ENCODE measurements around the gene NSUN7. TPM values are rescaled to one million over a fixed set of nuclear protein-coding genes. Genes with fewer than 3 reads are reported as not detected.
A peak's percentile ranks its signal among the peaks of the same experiment; 100 is the strongest.

NSUN7 gene
- total RNA-seq, 2 donors from 2014 or later, result 0.19 TPM; not detected in 1

GRCh38 chr4:40828661-40829060 lies 78.9 kb downstream of the NSUN7 start:
- ATAC-seq (no peak), DNase-seq (ENCODE audit: low spot score in 2 of 2) (no peak)
- H3K36me3 Mint-ChIP-seq, result peaks cover 0 to 14% of the 10 kb centered on the region in 2 donors
- H3K27ac Mint-ChIP-seq, result no peak overlapping the region
- H3K9me3 Mint-ChIP-seq, result peaks cover 0 to 7% of the 10 kb centered on the region in 2 donors

GRCh38 chr4:40829586-40829985 lies 79.8 kb downstream of the NSUN7 start:
- H3K9me3 Mint-ChIP-seq, result peaks cover 0 to 7% of the 10 kb centered on the region in 2 donors
- DNase-seq (ENCODE audit: low spot score in 2 of 2) (no peak), ATAC-seq (no peak)
- H3K27ac Mint-ChIP-seq, result peak overlapping the region in 1 of 2 donors; percentile 50
- H3K36me3 Mint-ChIP-seq, result peaks cover 0 to 14% of the 10 kb centered on the region in 2 donors

DNA sequence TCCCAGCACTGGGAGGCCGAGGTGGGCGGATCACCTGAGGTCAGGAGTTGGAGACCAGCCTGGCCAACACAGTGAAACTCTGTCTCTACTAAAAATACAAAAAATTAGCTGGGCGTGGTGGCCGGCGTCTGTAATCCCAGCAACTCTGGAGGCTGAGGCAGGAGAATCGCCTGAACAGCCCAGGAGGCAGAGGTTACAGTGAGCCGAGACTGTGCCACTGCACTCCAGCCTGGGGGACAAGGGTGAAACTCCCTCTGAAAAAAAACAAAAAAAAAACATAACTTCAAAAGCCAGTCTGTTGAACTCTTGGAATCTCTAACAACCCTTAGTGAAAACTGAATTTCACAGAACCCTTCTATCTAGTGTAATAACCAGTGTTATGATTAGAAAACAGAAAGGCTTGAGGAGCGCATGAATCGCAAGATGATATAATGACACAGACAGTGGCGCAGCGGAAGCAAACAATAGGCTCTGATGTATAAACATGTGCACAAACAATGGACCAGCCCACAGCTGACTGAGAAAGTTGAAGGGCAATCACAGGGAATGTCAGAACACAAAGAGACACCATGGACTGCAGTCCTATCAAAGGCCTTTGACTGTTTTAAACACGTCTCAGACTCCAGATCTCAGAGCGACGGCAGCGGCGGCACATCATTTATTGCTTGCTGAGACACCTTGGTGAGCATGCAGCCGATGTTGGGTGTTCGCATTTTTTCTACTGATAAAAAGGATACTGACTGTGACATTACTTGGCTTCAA lies 81.6 kb downstream of the NSUN7 start:
- DNase-seq (ENCODE audit: low spot score in 2 of 2) (no peak), ATAC-seq (no peak)
- Mint-ChIP-seq H3K36me3 (peaks cover 0 to 14% of the 10 kb centered on the region in 2 donors), H3K27ac (peak overlapping the region in 1 of 2 donors; percentile 5), H3K9me3 (peaks cover 0 to 7% of the 10 kb centered on the region in 2 donors)

GRCh38 chr4:40832175-40832574 lies 82.4 kb downstream of the NSUN7 start:
- DNase-seq (ENCODE audit: low spot score in 2 of 2), result no peak
- peaks cover 0 to 7% of the 10 kb centered on the region in 2 donors for H3K9me3 Mint-ChIP-seq
- no peak overlapping the region for H3K27ac Mint-ChIP-seq
- no peak for ATAC-seq
- H3K36me3 Mint-ChIP-seq, result peaks cover 0 to 14% of the 10 kb centered on the region in 2 donors

DNA sequence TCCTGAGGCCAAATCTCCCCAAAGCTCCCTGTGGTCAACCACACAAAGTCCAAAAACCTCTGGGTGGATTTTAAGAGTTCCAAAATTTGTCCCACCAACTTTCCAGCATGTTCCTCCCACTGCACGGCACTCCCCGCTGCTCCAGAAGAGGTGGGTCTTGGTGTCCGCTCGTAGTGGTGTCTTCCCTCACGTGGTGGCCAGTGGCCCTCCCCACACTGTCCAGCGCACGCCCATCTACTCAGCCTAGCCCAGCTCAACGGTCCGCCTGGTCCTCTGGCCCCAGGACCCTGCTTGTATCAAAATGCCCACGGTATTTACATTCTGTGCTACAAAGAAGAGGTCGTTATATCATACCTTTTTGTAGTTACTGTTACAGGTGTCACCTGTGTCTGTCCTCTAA lies 83.5 kb downstream of the NSUN7 start:
- no peak for DNase-seq (ENCODE audit: low spot score in 2 of 2)
- H3K36me3 Mint-ChIP-seq, result peaks cover 0 to 10% of the 10 kb centered on the region in 2 donors
- no peak overlapping the region for H3K27ac Mint-ChIP-seq
- no peak for ATAC-seq
- peaks cover 0 to 3% of the 10 kb centered on the region in 2 donors for H3K9me3 Mint-ChIP-seq

- no peak overlapping the region for H3K27ac Mint-ChIP-seq
- DNase-seq (ENCODE audit: low spot score in 2 of 2) (no peak), ATAC-seq (no peak)
- H3K36me3 Mint-ChIP-seq, result no peaks in the 10 kb centered on the region
- H3K9me3 Mint-ChIP-seq, result no peaks in the 10 kb centered on the region
Measured at GRCh38 chr4:40837094-40837870, 87.5 kb downstream of the NSUN7 start.

DNA sequence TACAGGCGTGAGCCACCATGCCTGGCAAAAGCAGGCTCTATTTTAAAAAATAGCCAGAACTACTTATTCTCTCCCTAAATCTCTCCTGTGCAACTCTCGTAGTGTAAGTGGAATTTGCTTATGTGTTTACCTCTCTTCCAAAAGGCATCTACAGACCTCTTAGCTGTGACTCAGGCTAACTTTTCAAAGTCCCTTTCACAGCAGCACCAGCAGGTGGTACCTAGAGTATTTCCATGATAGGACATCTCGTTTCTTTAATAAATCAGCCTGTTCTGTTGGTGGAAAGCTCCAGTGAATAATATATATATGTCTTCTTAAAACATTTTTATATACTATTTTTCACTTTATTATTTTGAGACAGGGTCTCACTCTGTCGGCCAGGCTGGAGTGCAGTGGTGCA lies 89.0 kb downstream of the NSUN7 start:
- H3K27ac Mint-ChIP-seq, result no peak overlapping the region
- no peaks in the 10 kb centered on the region for H3K9me3 Mint-ChIP-seq
- DNase-seq (ENCODE audit: low spot score in 2 of 2), result no peak
- ATAC-seq, result no peak
- H3K36me3 Mint-ChIP-seq, result no peaks in the 10 kb centered on the region

DNA sequence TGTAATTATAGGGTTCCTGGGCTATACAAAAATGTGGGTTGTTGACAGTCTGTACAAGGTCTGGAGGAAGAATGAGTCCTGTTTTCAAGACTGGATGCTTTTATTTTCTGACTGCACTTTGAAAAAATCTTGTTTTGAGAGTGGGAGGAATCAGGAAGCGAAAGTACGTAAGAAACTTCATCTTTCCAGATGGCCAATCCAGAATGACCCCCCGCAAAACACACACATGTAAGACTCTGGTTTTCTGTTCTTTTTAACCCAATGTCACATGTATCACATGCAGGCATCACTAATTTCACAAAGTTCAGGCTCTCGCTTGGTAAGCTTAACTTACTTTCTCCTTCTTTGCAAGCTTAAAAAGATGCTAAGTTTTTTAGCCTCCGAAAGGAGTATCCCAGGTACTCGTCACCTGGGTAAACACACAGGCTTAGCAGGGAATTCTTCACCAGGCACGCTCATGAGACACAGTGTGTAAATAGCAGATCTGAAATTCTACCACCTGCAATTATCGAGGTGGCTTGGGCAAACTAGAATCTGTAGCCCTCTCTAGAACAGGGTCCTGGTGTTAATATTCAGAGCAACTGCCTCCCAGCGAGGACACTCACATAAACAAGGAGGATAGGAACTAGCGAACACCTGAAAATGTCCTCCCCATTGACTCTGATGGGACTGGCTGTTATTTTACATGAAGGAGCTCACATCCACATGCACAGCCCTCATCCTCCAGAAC lies 90.7 kb downstream of the NSUN7 start:
- no peak for ATAC-seq
- Mint-ChIP-seq H3K27ac (no peak overlapping the region), H3K9me3 (no peaks in the 10 kb centered on the region), H3K36me3 (no peaks in the 10 kb centered on the region)
- no peak for DNase-seq (ENCODE audit: low spot score in 2 of 2)

DNA sequence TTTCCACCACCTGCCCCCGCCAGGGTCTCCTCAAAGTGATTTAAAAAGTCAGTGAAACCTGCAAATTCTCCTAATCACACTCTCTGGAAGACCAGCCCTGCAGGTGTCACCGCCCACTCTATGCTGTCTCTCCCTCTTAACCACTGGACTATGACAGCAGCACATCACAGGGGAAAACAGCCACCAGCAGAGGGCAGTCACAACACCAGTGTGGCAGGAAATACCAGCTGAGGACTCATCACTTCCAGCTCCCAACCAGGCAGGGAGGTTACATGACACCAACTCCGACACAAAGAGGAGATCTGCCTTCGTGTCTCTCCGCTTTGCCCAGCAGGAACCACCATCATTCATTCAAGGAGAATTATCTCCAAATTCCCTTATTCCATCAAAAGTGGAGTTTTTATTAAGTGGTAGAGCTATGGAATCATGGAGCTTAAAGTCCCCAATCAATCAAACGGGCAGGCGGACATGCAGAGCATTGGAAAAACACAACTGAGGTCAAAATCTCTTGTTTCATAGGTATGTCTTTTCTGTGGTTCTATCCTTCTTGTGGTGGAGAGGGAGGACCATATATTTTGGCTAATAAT lies 91.3 kb downstream of the NSUN7 start:
- no peaks in the 10 kb centered on the region for H3K9me3 Mint-ChIP-seq
- DNase-seq (ENCODE audit: low spot score in 2 of 2) (peak; percentile 68 to 79), ATAC-seq (peak; percentile 89 to 93)
- no peak overlapping the region for H3K27ac Mint-ChIP-seq
- no peaks in the 10 kb centered on the region for H3K36me3 Mint-ChIP-seq

DNA sequence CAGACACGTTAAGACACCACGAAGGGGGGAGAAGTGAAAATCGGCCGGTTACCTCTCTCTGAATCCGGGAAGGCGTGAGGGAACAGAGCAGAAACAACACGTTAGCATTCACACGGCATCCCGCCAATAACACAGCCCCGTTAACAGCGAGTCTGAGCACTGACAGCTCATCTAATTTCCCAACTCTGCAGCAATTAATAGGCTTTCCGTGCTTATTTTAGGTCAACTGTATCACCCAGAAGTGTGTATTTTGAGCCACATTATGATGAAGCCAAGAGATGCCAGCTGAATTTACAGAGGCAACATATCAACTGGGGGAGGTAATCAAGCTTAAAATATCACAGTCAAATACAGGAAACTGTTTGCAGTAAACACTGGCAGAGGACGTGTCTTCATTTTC lies 92.6 kb downstream of the NSUN7 start:
- Mint-ChIP-seq H3K36me3 (no peaks in the 10 kb centered on the region), H3K27ac (no peak overlapping the region), H3K9me3 (no peaks in the 10 kb centered on the region)
- no peak for DNase-seq (ENCODE audit: low spot score in 2 of 2)
- ATAC-seq, result no peak

GRCh38 chr4:40842725-40843423 lies 93.1 kb downstream of the NSUN7 start:
- ATAC-seq (no peak), DNase-seq (ENCODE audit: low spot score in 2 of 2) (no peak)
- H3K36me3 Mint-ChIP-seq, result no peaks in the 10 kb centered on the region
- H3K9me3 Mint-ChIP-seq, result no peaks in the 10 kb centered on the region
- no peak overlapping the region for H3K27ac Mint-ChIP-seq

GRCh38 chr4:40843696-40844095 lies 93.9 kb downstream of the NSUN7 start:
- peak; percentile 69 to 72 for ATAC-seq
- DNase-seq (ENCODE audit: low spot score in 2 of 2), result peak in 1 of 2 donors; percentile 28
- Mint-ChIP-seq H3K27ac (no peak overlapping the region), H3K9me3 (no peaks in the 10 kb centered on the region), H3K36me3 (no peaks in the 10 kb centered on the region)

DNA sequence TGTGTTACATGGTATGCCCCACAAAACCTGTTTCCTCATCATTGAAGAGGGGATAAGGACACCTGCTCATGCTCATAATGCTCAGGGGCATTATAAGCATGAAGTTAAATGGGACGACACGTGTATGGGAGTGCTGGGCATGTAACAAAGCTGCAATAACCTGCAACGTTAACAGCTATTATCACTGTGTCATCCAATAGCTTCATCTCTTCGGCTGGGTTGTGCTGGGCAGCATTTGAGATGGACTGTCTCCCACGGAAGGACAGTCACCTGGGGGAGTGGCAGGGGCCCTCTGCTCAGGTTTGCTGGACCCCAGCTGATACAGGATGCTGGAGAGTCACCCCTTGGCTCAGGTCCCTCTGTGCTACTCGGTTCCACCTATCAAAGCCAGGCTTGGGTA lies 94.5 kb downstream of the NSUN7 start:
- no peaks in the 10 kb centered on the region for H3K9me3 Mint-ChIP-seq
- ATAC-seq, result no peak
- H3K27ac Mint-ChIP-seq, result no peak overlapping the region
- H3K36me3 Mint-ChIP-seq, result no peaks in the 10 kb centered on the region
- DNase-seq (ENCODE audit: low spot score in 2 of 2), result no peak

GRCh38 chr4:40845154-40845835 lies 95.5 kb downstream of the NSUN7 start:
- Mint-ChIP-seq H3K36me3 (no peaks in the 10 kb centered on the region), H3K27ac (no peak overlapping the region), H3K9me3 (no peaks in the 10 kb centered on the region)
- DNase-seq (ENCODE audit: low spot score in 2 of 2) (no peak), ATAC-seq (no peak)

GRCh38 chr4:40846532-40846931 lies 96.8 kb downstream of the NSUN7 start:
- no peaks in the 10 kb centered on the region for H3K9me3 Mint-ChIP-seq
- ATAC-seq (no peak), DNase-seq (ENCODE audit: low spot score in 2 of 2) (no peak)
- peak overlapping the region in 1 of 2 donors; percentile 8 for H3K27ac Mint-ChIP-seq
- no peaks in the 10 kb centered on the region for H3K36me3 Mint-ChIP-seq

DNA sequence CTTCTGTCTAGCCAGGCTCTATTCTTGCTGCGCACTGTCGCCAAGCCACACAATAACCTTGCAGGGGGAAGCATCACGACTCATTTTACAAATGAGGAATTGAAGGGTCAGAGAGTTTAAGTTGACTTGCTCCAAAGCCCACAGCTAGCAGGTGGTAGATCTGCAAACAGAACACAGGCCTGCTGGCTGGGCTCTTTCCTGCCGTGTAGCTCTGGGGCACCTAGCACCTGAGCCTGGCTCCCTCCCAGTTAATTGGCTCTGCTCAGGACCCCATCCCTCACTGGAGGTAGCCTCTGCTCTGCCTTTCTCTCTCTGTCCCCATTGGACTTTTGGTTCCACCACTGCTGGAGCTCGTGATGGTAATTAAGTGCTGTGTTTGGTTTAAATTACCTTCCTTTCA lies 98.5 kb downstream of the NSUN7 start:
- H3K9me3 Mint-ChIP-seq, result no peaks in the 10 kb centered on the region
- ATAC-seq, result no peak

More for the DNA sequence above, 98.5 kb downstream of the NSUN7 start:
- Mint-ChIP-seq H3K27ac (peak overlapping the region in 1 of 2 donors; percentile 55), H3K36me3 (no peaks in the 10 kb centered on the region)
- no peak for DNase-seq (ENCODE audit: low spot score in 2 of 2)
